Ascending aorta (tissue), 2 donors: ENCODE data around the gene PCDH12. TPM values are rescaled to one million over a fixed set of nuclear protein-coding genes. Genes with fewer than 3 reads are reported as not detected.

ENCODE experiments used
- DNase-seq, 2 donors: peaks; one replicate each; pipeline ENCODE4 v3.0.0-alpha.2; 2019; ENCODE audit warnings: low spot score in 2 of 2
- H3K27ac ChIP-seq, 2 donors: fragments of 200-600 bp; sonication (generic); one replicate each; pipeline ENCODE4 v1.5.1; 2016 to 2017; ENCODE audit warnings: mild to moderate bottlenecking in 1 of 2
- H3K27me3 ChIP-seq: fragments of 200-600 bp; sonication (generic); one replicate; pipeline ENCODE4 v1.5.1; 2017
- H3K36me3 ChIP-seq, 2 donors: fragments of 200-600 bp; sonication (generic); one replicate each; pipeline ENCODE4 v1.5.1; 2016
- H3K4me1 ChIP-seq, 2 donors: fragments of 200-600 bp; sonication (generic); one replicate each; pipeline ENCODE4 v1.5.1; 2016 to 2017; ENCODE audit warnings: mild to moderate bottlenecking in 1 of 2
- H3K4me3 ChIP-seq, 2 donors: fragments of 200-600 bp; sonication (generic); one replicate each; pipeline ENCODE4 v1.5.1; 2016 to 2017; ENCODE audit warnings: mild to moderate bottlenecking in 1 of 2
- H3K9me3 ChIP-seq, 2 donors: fragments of 200-600 bp; sonication (generic); one replicate each; pipeline ENCODE4 v1.5.1; 2016
- intact Hi-C: fragments of 100-400 bp; cut with DNase I; formaldehyde crosslinking; loops from one replicate; pipeline ENCODE4 v1.15.1; 2023
- total RNA-seq: library from RNA; depleted of rRNA; stranded (reverse); fragments of >200 nt; gene quantifications from one replicate; pipeline ENCODE4 v1.1.0, GENCODE V29; 2016
- TF ChIP-seq, protein P1 (sequence below), 3 experiments: fragments of 200-600 bp in 2 of 3; fragments of 450-650 bp in 1 of 3; sonication (generic) in 2 of 3; IDR thresholded peaks; one replicate each; pipeline ENCODE4 v1.5.1; 2016 to 2019; ENCODE audit warnings: antibody characterized with exemption in 3 of 3, mild to moderate bottlenecking in 1 of 3, moderate library complexity in 1 of 3

Gene PCDH12
- total RNA-seq, 1 donor from 2014 or later: 7.2 TPM

DNA sequence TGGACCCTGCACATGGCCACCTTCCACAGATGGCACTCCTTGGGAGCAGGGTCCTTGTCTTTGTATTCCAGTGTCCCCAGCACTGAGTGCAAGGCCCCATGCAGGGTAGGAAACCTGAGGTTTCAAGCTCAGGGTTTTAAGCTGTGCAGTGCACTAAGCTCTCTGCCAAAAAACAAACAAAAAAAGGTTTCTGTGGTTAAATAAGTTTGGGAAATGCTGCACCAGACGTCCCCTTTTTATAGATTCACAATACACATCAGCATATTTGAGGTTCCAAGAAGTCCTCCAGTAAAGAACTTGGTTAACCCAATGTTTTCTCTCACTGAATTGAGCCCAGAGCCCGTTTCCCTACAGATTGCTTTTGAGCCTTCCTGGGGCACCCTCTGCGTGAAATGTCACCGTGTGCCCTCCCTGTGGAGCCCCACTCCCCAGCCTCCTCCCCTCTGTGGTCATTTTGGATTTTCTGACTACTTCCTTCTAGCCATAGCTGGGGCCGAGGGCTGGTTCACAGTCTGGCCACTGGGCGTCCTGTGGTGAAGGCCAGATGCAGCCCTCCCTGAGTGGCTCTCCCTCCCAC, 17.2 kb downstream of the PCDH12 start:
- peaks cover 38% of the 10 kb centered on the region in 2 donors for H3K36me3 ChIP-seq
- peak overlapping the region; percentile 70 to 85 for H3K27ac ChIP-seq
- H3K4me1 ChIP-seq: peaks cover 11 to 25% of the 10 kb centered on the region in 2 donors
- DNase-seq: peak in 1 of 2 donors; percentile 76
- no peak overlapping the region for H3K4me3 ChIP-seq
- intact Hi-C loops: loop anchor here (2.0 kb wide), 1 partner anchor 18 kb away; the partner anchor contains the start of gene DELE1
- TF ChIP-seq, protein P1, sequence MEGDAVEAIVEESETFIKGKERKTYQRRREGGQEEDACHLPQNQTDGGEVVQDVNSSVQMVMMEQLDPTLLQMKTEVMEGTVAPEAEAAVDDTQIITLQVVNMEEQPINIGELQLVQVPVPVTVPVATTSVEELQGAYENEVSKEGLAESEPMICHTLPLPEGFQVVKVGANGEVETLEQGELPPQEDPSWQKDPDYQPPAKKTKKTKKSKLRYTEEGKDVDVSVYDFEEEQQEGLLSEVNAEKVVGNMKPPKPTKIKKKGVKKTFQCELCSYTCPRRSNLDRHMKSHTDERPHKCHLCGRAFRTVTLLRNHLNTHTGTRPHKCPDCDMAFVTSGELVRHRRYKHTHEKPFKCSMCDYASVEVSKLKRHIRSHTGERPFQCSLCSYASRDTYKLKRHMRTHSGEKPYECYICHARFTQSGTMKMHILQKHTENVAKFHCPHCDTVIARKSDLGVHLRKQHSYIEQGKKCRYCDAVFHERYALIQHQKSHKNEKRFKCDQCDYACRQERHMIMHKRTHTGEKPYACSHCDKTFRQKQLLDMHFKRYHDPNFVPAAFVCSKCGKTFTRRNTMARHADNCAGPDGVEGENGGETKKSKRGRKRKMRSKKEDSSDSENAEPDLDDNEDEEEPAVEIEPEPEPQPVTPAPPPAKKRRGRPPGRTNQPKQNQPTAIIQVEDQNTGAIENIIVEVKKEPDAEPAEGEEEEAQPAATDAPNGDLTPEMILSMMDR (IDR thresholded peaks at IDR 0.05): peak in 2 of 3 experiments; percentile 20 to 23
- H3K9me3 ChIP-seq: no peaks in the 10 kb centered on the region
- no peaks in the 10 kb centered on the region for H3K27me3 ChIP-seq

DNA sequence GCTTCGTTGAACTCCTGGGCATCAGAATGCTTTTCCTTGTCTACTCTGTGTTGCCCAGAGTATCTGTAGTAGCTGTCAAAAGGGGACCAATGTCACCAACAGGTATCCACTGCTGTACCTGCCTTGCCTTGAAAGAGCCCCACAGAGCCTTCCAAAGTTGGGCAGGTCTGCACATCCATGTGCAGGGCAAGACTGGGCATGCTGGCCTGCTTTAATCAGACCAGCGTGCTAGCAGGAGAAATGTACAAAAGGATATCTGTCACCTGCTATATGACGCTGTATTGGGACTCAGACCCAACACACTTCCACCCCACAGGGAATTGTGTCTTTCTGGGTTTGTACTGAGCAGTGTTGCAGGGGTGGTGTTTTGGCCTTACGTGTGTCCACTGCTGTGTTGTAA, 22.5 kb downstream of the PCDH12 start:
- H3K9me3 ChIP-seq: no peaks in the 10 kb centered on the region
- TF ChIP-seq, protein P1 (IDR thresholded peaks at IDR 0.05): no peak
- intact Hi-C loops: no loop called here
- no peak overlapping the region for H3K4me3 ChIP-seq
- no peaks in the 10 kb centered on the region for H3K27me3 ChIP-seq
- peak overlapping the region; percentile 58 to 80 for H3K27ac ChIP-seq
- DNase-seq: no peak
- H3K36me3 ChIP-seq: peaks cover 69 to 73% of the 10 kb centered on the region in 2 donors
- H3K4me1 ChIP-seq: peaks cover 10 to 17% of the 10 kb centered on the region in 2 donors

DNA sequence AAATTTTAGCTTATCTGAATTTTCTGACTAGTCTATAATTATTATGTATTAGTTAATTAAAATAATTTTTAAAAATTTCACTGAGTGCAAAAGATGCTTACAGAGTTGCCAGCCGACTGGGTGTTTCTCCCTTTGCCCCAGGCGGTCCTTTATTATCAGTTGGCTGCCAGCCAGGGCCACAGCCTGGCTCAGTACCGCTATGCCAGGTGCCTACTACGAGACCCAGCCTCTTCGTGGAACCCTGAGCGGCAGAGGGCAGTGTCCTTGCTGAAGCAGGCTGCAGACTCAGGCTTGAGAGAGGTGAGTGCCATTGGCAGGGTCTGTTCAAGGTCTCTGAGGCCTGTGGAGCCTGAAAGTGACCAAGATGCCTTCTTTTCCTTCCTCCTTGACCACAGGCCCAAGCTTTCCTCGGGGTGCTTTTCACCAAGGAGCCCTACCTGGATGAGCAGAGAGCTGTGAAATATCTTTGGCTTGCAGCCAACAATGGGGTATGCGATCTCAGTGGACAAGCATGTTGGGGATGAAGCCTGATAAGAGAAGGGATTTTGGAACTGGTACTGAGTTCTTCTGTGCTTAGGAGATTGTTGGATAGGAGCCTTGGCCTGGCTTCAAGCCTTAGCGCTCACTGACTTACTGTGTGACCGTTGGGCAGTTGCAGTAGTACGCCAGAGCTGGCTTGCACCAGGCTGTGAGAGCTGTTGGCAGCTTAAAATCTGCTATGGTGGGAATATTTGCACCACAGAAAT, 23.7 kb downstream of the PCDH12 start:
- Histone ChIP-seq H3K9me3 (no peaks in the 10 kb centered on the region), H3K36me3 (peaks cover 73 to 77% of the 10 kb centered on the region in 2 donors), H3K27ac (peak overlapping the region; percentile 58 to 80), H3K27me3 (no peaks in the 10 kb centered on the region), H3K4me1 (peaks cover 10 to 23% of the 10 kb centered on the region in 2 donors), H3K4me3 (no peak overlapping the region)
- peak; percentile 33 to 87 for DNase-seq
- TF ChIP-seq, protein P1 (IDR thresholded peaks at IDR 0.05): peak in 1 of 3 experiments; percentile 14
- intact Hi-C loops: no loop called here

DNA sequence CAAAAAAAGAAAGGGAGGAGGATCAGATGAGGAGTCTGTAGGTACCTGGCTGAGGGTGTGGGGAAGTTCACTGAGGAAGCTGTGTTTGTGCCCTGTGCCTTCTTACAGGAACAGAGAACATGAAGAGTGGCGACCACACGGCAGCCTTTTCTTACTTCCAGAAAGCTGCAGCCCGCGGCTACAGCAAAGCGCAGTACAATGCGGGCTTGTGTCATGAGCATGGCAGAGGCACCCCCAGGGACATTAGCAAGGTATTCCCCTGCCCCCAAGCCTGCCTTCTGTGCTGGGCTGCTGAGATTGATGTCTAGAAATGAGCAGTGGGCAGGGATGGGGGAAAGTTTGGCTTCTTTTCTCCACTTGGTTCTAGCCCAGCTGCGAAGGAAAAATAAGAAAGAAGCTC, 24.9 kb downstream of the PCDH12 start:
- Histone ChIP-seq H3K4me3 (no peak overlapping the region), H3K27me3 (no peaks in the 10 kb centered on the region), H3K36me3 (peaks cover 71 to 78% of the 10 kb centered on the region in 2 donors), H3K4me1 (peaks cover 10 to 23% of the 10 kb centered on the region in 2 donors), H3K27ac (peak overlapping the region in 1 of 2 donors; percentile 80), H3K9me3 (no peaks in the 10 kb centered on the region)
- DNase-seq: no peak
- intact Hi-C loops: no loop called here
- TF ChIP-seq, protein P1 (IDR thresholded peaks at IDR 0.05): no peak

DNA sequence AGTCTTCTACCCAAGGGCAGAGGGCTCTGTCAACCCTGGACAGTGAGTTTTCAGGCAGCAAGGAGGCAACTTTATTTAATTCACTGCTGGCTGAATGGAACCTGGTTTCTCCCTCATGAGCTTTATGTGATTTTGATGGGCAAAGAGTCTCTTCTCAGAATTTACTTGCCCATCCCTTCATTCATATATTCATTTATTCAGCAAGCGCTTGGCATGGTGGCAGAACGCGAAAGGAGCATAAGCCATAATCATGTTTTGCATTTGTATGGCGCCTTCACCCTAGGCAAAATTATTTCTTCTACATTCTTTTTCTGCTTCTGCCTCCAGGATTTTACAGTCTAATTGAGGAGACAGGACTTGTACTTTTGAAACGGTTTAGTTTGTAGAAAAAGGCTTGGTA, 26.3 kb downstream of the PCDH12 start:
- H3K27me3 ChIP-seq: no peaks in the 10 kb centered on the region
- H3K4me3 ChIP-seq: no peak overlapping the region
- TF ChIP-seq, protein P1 (IDR thresholded peaks at IDR 0.05): no peak
- no peak overlapping the region for H3K27ac ChIP-seq
- peaks cover 10 to 23% of the 10 kb centered on the region in 2 donors for H3K4me1 ChIP-seq
- no peak for DNase-seq
- peaks cover 65 to 80% of the 10 kb centered on the region in 2 donors for H3K36me3 ChIP-seq
- H3K9me3 ChIP-seq: no peaks in the 10 kb centered on the region
- intact Hi-C loops: no loop called here
